Lung (tissue), 12 donors: Measurements from ENCODE around the gene MACROD1. TPM values are rescaled to one million over a fixed set of nuclear protein-coding genes. Genes with fewer than 3 reads are reported as not detected.

Source experiments
- ATAC-seq: fragments of 200-7000 bp; cut with Tn5 transposase; one replicate; pipeline ENCODE4 v1.9.1; 2020; ENCODE audit warnings: moderate number of reproducible peaks; ENCODE audit not compliant: insufficient read depth, low FRiP score
- DNase-seq, 3 donors: peaks; one replicate each; pipeline ENCODE4 v3.0.0-alpha.2; 2013 to 2017
- H3K27ac ChIP-seq, 2 donors: one replicate each; pipeline ENCODE4 v1.5.1; 2013; ENCODE audit warnings: mild to moderate bottlenecking in 2 of 2, moderate library complexity in 2 of 2, control low read depth in 1 of 2, inconsistent platforms in 1 of 2, low read depth in 1 of 2, low read length in 1 of 2
- H3K27me3 ChIP-seq, 3 donors: one replicate each; pipeline ENCODE4 v1.5.1; 2013; ENCODE audit warnings: low read length in 2 of 3; ENCODE audit not compliant: control insufficient read depth in 3 of 3, insufficient read depth in 3 of 3
- H3K36me3 ChIP-seq, 4 donors: one replicate each; pipeline ENCODE4 v1.5.1; 2013; ENCODE audit warnings: low read length in 4 of 4, mild to moderate bottlenecking in 1 of 4, moderate library complexity in 1 of 4; ENCODE audit not compliant: control insufficient read depth in 4 of 4, insufficient read depth in 4 of 4
- H3K4me1 ChIP-seq, 5 donors: one replicate each; pipeline ENCODE4 v1.5.1; 2013; ENCODE audit warnings: low read length in 5 of 5, mild to moderate bottlenecking in 2 of 5, moderate library complexity in 1 of 5; ENCODE audit not compliant: control insufficient read depth in 5 of 5, insufficient read depth in 5 of 5
- H3K4me3 ChIP-seq: one replicate; pipeline ENCODE4 v1.5.1; 2013; ENCODE audit warnings: mild to moderate bottlenecking, control low read depth, moderate library complexity
- H3K9ac ChIP-seq, 2 donors: one replicate each; pipeline ENCODE4 v1.5.1; 2013; ENCODE audit warnings: low read length in 2 of 2, control low read depth in 1 of 2; ENCODE audit not compliant: insufficient read depth in 1 of 2
- H3K9me3 ChIP-seq, 4 donors: one replicate each; pipeline ENCODE4 v1.5.1; 2013; ENCODE audit warnings: low read length in 3 of 4, mild to moderate bottlenecking in 1 of 4, moderate library complexity in 1 of 4; ENCODE audit not compliant: control insufficient read depth in 4 of 4, insufficient read depth in 3 of 4
- CTCF ChIP-seq: IDR thresholded peaks from 2 replicates; pipeline ENCODE4 v1.5.1; 2012; ENCODE audit warnings: mild to moderate bottlenecking; ENCODE audit errors: control extremely low read depth, extremely low read depth
- WGBS, 2 donors: extraction: QIAGEN DNeasy Blood & Tissue Kit; methylation state at CpG; one replicate each; pipeline ENCODE4 v1.1.7; 2013; 5-methylcytosine and 5-hydroxymethylcytosine counted together
- polyA plus RNA-seq, 2 donors: library from polyadenylated mRNA; stranded (reverse); fragments of 200-250 nt; gene quantifications; one replicate each; pipeline ENCODE4 v1.2.1, GENCODE V29; 2013
- total RNA-seq, 2 donors: library from RNA; depleted of rRNA in 1 of 2; stranded (reverse); fragments of >200 nt in 1 of 2; gene quantifications; one replicate each; pipeline ENCODE4 v1.2.1, GENCODE V29; 2014 to 2021
- donor health status: control.
- donor health status: control.
- donor health status: Bipolar disorder and iron deficiency.
- donor health status: healthy.
- donor health status: DM: yes; HTN: yes; CAD: no.

Gene MACROD1
- total and polyA plus RNA-seq, 4 donors = 9.9 to 70.0 (median 19.0) TPM

GRCh38 chr11:64058494-64058893, 107.4 kb downstream of the MACROD1 start:
- WGBS, 2 donors = 84 to 86% methylated on average over 17 of the region's 17 CpGs
- DNase-seq (no peak), ATAC-seq (no peak)
- Histone ChIP-seq H3K9ac (no peak overlapping the region), H3K4me3 (no peak overlapping the region), H3K9me3 (no peaks in the 10 kb centered on the region), H3K36me3 (no peaks in the 10 kb centered on the region), H3K27me3 (peaks cover 0 to 4% (median 2%) of the 10 kb centered on the region in 3 donors), H3K4me1 (peaks cover 0 to 18% (median 5%) of the 10 kb centered on the region in 5 donors), H3K27ac (no peak overlapping the region)
- TF ChIP-seq CTCF = no peak

GRCh38 chr11:64057890-64058289, 108.0 kb downstream of the MACROD1 start:
- Histone ChIP-seq H3K4me1 (peaks cover 0 to 18% (median 5%) of the 10 kb centered on the region in 5 donors), H3K27me3 (peaks cover 0 to 4% (median 2%) of the 10 kb centered on the region in 3 donors), H3K36me3 (no peaks in the 10 kb centered on the region), H3K9ac (no peak overlapping the region), H3K9me3 (no peaks in the 10 kb centered on the region), H3K27ac (no peak overlapping the region), H3K4me3 (no peak overlapping the region)
- DNase-seq = no peak
- ATAC-seq = no peak
- WGBS, 2 donors = 92 to 95% methylated on average over 10 of the region's 10 CpGs
- TF ChIP-seq CTCF = no peak

- Histone ChIP-seq H3K27ac (no peak overlapping the region), H3K9me3 (no peaks in the 10 kb centered on the region), H3K4me3 (no peak overlapping the region), H3K9ac (no peak overlapping the region), H3K27me3 (peaks cover 0 to 4% (median 2%) of the 10 kb centered on the region in 3 donors), H3K4me1 (peaks cover 0 to 18% (median 5%) of the 10 kb centered on the region in 5 donors), H3K36me3 (no peaks in the 10 kb centered on the region)
- TF ChIP-seq CTCF = no peak
- WGBS, 2 donors = 86 to 93% methylated on average over 12 to 13 of the region's 13 CpGs
- DNase-seq = no peak
- ATAC-seq = no peak
These were observed 109.1 kb downstream of the MACROD1 start for GRCh38 chr11:64056861-64057260.

GRCh38 chr11:64056213-64056785, 109.6 kb downstream of the MACROD1 start:
- H3K27me3 ChIP-seq = peaks cover 0 to 4% (median 2%) of the 10 kb centered on the region in 3 donors
- no peaks in the 10 kb centered on the region for H3K36me3 ChIP-seq
- no peak for TF ChIP-seq CTCF
- no peak for ATAC-seq
- H3K4me1 ChIP-seq = peaks cover 0 to 17% (median 5%) of the 10 kb centered on the region in 5 donors
- no peaks in the 10 kb centered on the region for H3K9me3 ChIP-seq
- H3K4me3 ChIP-seq = no peak overlapping the region
- H3K9ac ChIP-seq = no peak overlapping the region
- no peak overlapping the region for H3K27ac ChIP-seq
- DNase-seq = peak in 1 of 3 donors; percentile 44
- WGBS, 2 donors = 87 to 88% methylated on average over 15 of the region's 15 CpGs
